T-cell (primary cell): ENCODE measurements around the gene BLOC1S1. TPM values are rescaled to one million over a fixed set of nuclear protein-coding genes. Genes with fewer than 3 reads are reported as not detected.

Experiments used
- ATAC-seq, 4 experiments: fragments of 200-7000 bp in 3 of 4; fragments of 150-1000 bp in 1 of 4; cut with Tn5 transposase; replicated peaks in 1 of 4; 1 replicate in 3 of 4; 2 replicates in 1 of 4; pipeline ENCODE4 v1.10.0; 2021; ENCODE audit warnings: moderate library complexity in 3 of 4, mild to moderate bottlenecking in 2 of 4, moderate number of reproducible peaks in 1 of 4
- CTCF ChIA-PET, 2 donors: fragments of 300-600 bp; sonication (Branson Sonifier 250); formaldehyde crosslinking; loops; one replicate each; lab custom pipeline; 2022; ENCODE audit warnings: antibody characterized with exemption in 2 of 2; lab: Charles Lee
- POLR2A ChIA-PET, 2 donors: fragments of 300-600 bp; sonication (Branson Sonifier 250); formaldehyde crosslinking; loops; one replicate each; lab custom pipeline; 2022; ENCODE audit warnings: antibody characterized with exemption in 2 of 2; lab: Charles Lee
- DNase-seq, 35 experiments: peaks; one replicate each; pipeline versions ENCODE4 v3.0.0 to v3.0.0-alpha.2; 2013 to 2023
- H3K27ac ChIP-seq: one replicate; pipeline ENCODE4 v1.5.1; 2013; ENCODE audit warnings: low read length
- H3K27me3 ChIP-seq, 2 experiments: replicated peaks in 1 of 2; 1 replicate in 1 of 2; 2 replicates in 1 of 2; pipeline versions ENCODE4 v1.6.1 to v1.7.0; 2013; ENCODE audit warnings: low read length in 1 of 2, mixed read lengths in 1 of 2; ENCODE audit not compliant: control insufficient read depth in 2 of 2, insufficient read depth in 2 of 2; ENCODE audit errors: extremely low read depth in 1 of 2
- H3K36me3 ChIP-seq, 2 donors: 1 replicate in 1 of 2; 2 replicates in 1 of 2; pipeline versions ENCODE4 v1.6.1 to v1.7.0; 2013; ENCODE audit warnings: low read length in 1 of 2; ENCODE audit not compliant: control insufficient read depth in 2 of 2, insufficient read depth in 1 of 2; ENCODE audit errors: extremely low read depth in 1 of 2
- H3K4me1 ChIP-seq, 2 experiments: 1 replicate in 1 of 2; 2 replicates in 1 of 2; pipeline versions ENCODE4 v1.6.1 to v1.7.0; 2013; ENCODE audit warnings: low read length in 2 of 2, mixed read lengths in 1 of 2; ENCODE audit not compliant: insufficient read depth in 2 of 2, control insufficient read depth in 1 of 2; ENCODE audit errors: extremely low read depth in 1 of 2
- H3K4me3 ChIP-seq, 2 donors: 1 replicate in 1 of 2; 2 replicates in 1 of 2; pipeline versions ENCODE4 v1.5.1 to v1.7.0; 2013; ENCODE audit warnings: mild to moderate bottlenecking in 2 of 2, low read length in 1 of 2, moderate library complexity in 1 of 2; ENCODE audit not compliant: control insufficient read depth in 1 of 2; ENCODE audit errors: extremely low read depth in 1 of 2
- H3K9me3 ChIP-seq: 2 replicates; pipeline ENCODE4 v1.7.0; 2013
- H3K27ac Mint-ChIP-seq, 2 donors: one replicate each; pipeline ENCODE4 v1.8.0; 2020 to 2021; ENCODE audit warnings: mild to moderate bottlenecking in 2 of 2, mixed read lengths in 2 of 2
- H3K27me3 Mint-ChIP-seq, 2 donors: one replicate each; pipeline ENCODE4 v1.8.0; 2021 to 2022; ENCODE audit warnings: mixed read lengths in 2 of 2
- H3K36me3 Mint-ChIP-seq: one replicate; pipeline ENCODE4 v1.8.0; 2021; ENCODE audit warnings: mixed read lengths
- H3K4me1 Mint-ChIP-seq, 3 donors: one replicate each; pipeline ENCODE4 v1.8.0; 2020 to 2022; ENCODE audit warnings: mixed read lengths in 3 of 3, mild to moderate bottlenecking in 1 of 3
- H3K4me3 Mint-ChIP-seq, 3 donors: one replicate each; pipeline ENCODE4 v1.8.0; 2020 to 2022; ENCODE audit warnings: mild to moderate bottlenecking in 3 of 3, mixed read lengths in 3 of 3, moderate library complexity in 3 of 3
- H3K9me3 Mint-ChIP-seq, 3 donors: one replicate each; pipeline ENCODE4 v1.8.0; 2020 to 2022; ENCODE audit warnings: mixed read lengths in 3 of 3
- WGBS: methylation state at CpG from one replicate; pipeline ENCODE4 v1.1.5; 2013; ENCODE audit warnings: missing lambda C conversion rate; ENCODE audit not compliant: insufficient coverage; 5-methylcytosine and 5-hydroxymethylcytosine counted together
- total RNA-seq, 35 experiments: library from RNA in 6 of 35; stranded (reverse) in 6 of 35; fragments of 120-200 nt in 1 of 35; gene quantifications; one replicate each; pipeline versions ENCODE4 v1.2.1 to v1.2.4 and lab custom pipeline; 2013 to 2026

Gene BLOC1S1
- total RNA-seq, 5 donors from 2014 or later (not counting 1 experiment from before 2014, with no cell fraction given) = 49.4 to 76.6 (median 72.7) TPM

DNA sequence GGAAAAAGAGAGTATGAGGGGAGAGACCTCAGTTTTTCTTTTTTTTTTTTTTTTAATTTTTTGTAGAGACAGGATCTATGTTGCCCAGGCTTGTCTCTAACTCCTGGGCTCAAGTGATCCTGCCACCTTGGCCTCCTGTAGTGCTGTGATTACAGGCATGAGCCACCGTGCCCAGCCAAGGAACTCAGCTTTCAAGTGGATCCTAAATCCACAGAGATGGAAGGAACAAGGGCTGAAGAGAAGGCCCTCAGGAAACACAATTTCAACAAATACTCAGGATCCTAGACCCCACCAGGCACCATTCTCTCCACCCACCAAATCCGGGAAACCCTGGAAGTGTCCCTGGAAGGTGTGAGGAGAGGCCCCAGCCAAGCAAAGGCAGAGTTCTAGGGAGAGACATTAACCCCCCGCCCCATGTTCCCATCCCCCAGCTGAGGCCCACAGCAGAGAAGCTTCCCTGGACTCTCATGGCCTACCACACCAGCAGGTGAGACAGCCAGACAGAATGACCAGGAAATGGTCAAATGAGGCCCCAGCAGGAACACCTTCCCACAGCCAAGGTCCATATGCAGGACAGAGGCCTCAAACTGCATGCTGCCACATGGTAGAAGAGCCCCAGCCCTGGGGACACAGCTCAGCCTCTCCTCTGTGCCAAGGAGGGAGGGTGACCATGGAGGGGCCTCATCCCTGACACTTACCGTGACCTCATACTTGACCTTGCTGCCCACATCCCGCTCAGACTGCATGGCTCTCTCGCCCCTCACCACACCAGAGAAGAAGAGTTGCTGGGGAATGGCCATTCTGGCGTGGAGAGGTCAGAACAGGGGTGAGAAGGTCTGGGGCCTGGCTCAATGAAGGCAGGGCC is 22.3 kb upstream of the BLOC1S1 start:
- CTCF ChIA-PET = no interaction called here

DNA sequence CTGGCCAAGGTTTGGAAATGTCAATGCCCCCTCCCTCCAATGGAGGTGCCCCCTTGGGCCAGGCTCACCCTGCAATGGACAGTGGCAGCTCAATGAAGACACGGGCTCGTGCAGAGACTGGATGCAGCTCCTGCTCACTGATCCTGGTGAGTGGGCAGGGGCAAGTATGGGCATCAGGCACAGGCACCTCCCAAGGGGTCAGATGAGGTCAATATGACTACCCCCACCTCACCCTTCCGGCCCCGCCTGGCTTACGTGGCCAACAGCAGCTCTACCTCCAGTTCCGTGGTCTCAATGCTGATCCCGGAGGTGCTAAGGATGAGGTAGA is 21.7 kb upstream of the BLOC1S1 start:
- DNase-seq (no peak), ATAC-seq (no peak)
- H3K4me3 ChIP-seq = no peak overlapping the region
- no peaks in the 10 kb centered on the region for H3K36me3 ChIP-seq
- WGBS = 100% methylated on average over 1 of the region's 7 CpGs
- H3K4me3 Mint-ChIP-seq = no peak overlapping the region
- H3K27me3 ChIP-seq = peaks cover 0 to 31% of the 10 kb centered on the region in 2 experiments
- peaks cover 2 to 4% of the 10 kb centered on the region in 2 donors for H3K27me3 Mint-ChIP-seq
- no peak overlapping the region for H3K27ac ChIP-seq
- H3K27ac Mint-ChIP-seq = no peak overlapping the region
- H3K4me1 ChIP-seq = no peaks in the 10 kb centered on the region
- ChIA-PET CTCF (no interaction called here), POLR2A (no interaction called here)
- H3K9me3 Mint-ChIP-seq = no peaks in the 10 kb centered on the region
- no peaks in the 10 kb centered on the region for H3K9me3 ChIP-seq
- H3K4me1 Mint-ChIP-seq = no peaks in the 10 kb centered on the region
- no peaks in the 10 kb centered on the region for H3K36me3 Mint-ChIP-seq

More for the DNA sequence above, 22.3 kb upstream of the BLOC1S1 start:
- H3K9me3 ChIP-seq = no peaks in the 10 kb centered on the region
- H3K36me3 ChIP-seq = no peaks in the 10 kb centered on the region
- no peak overlapping the region for H3K27ac Mint-ChIP-seq
- no peak overlapping the region for H3K27ac ChIP-seq
- no peak overlapping the region for H3K4me3 Mint-ChIP-seq
- no peaks in the 10 kb centered on the region for H3K36me3 Mint-ChIP-seq
- WGBS = 86% methylated on average over 2 of the region's 7 CpGs
- no peaks in the 10 kb centered on the region for H3K4me1 Mint-ChIP-seq
- peaks cover 0 to 26% of the 10 kb centered on the region in 2 experiments for H3K27me3 ChIP-seq
- ATAC-seq (no peak), DNase-seq (no peak)
- POLR2A ChIA-PET = no interaction called here
- no peaks in the 10 kb centered on the region for H3K4me1 ChIP-seq
- H3K9me3 Mint-ChIP-seq = no peaks in the 10 kb centered on the region
- peaks cover 2 to 4% of the 10 kb centered on the region in 2 donors for H3K27me3 Mint-ChIP-seq
- no peak overlapping the region for H3K4me3 ChIP-seq

DNA sequence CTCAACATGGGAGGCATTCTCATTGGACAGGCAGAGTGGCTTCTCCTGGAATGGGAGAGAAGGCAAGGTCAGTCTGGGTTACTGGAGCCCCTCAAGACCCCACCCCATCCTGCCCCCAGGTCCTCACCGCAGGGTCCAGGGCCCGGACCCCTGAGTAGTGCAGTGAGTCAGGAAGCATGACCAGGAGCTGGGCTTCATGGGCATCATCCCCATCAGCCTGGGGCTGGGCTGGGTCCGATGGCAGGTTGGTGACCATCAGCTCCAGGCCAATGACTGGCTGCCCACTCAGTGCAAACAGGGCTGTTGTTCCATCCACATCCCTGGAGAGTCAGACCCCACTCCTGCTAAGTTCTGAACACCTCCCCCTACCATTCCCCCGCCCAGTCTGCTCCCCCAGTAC is 21.2 kb upstream of the BLOC1S1 start:
- Histone ChIP-seq H3K27me3 (peaks cover 0 to 34% of the 10 kb centered on the region in 2 experiments), H3K36me3 (no peaks in the 10 kb centered on the region), H3K9me3 (no peaks in the 10 kb centered on the region), H3K4me1 (no peaks in the 10 kb centered on the region), H3K27ac (no peak overlapping the region), H3K4me3 (no peak overlapping the region)
- no peaks in the 10 kb centered on the region for H3K9me3 Mint-ChIP-seq
- no peak overlapping the region for H3K27ac Mint-ChIP-seq
- ATAC-seq = no peak
- CTCF ChIA-PET = no interaction called here
- DNase-seq = no peak
- peaks cover 2 to 4% of the 10 kb centered on the region in 2 donors for H3K27me3 Mint-ChIP-seq
- POLR2A ChIA-PET = interaction anchor here in 1 of 2 donors (0.7 kb wide), 1 partner anchor 61 kb away, joined by 3 read pairs; no protein-coding TSS in a partner anchor
- H3K36me3 Mint-ChIP-seq = no peaks in the 10 kb centered on the region
- H3K4me1 Mint-ChIP-seq = no peaks in the 10 kb centered on the region
- WGBS = 85% methylated on average over 4 of the region's 4 CpGs
- no peak overlapping the region for H3K4me3 Mint-ChIP-seq

DNA sequence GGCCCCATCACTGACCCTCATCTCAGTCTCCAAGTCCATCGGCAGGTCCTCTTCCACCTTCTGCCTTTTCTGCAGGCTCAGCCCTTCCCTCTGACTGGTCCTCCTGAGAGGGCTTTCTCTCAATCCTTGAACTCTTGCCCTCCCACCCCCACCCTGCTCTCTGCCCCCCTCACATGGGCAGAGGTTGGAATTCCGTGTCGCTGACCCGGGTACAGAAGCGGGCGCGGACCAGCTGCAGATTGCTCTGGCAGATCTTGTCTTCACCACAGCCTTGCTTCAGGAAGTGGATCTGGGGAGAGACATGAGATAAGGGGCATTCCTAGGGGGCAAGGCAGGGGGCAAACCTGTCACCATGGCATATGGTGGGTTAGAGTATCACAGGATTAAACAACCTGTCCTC is 20.5 kb upstream of the BLOC1S1 start:
- no peak overlapping the region for H3K4me3 ChIP-seq
- no peaks in the 10 kb centered on the region for H3K4me1 ChIP-seq
- H3K36me3 ChIP-seq = no peaks in the 10 kb centered on the region
- 89% methylated on average over 7 of the region's 7 CpGs for WGBS
- H3K27ac Mint-ChIP-seq = no peak overlapping the region
- H3K4me3 Mint-ChIP-seq = no peak overlapping the region
- H3K4me1 Mint-ChIP-seq = no peaks in the 10 kb centered on the region
- H3K27me3 ChIP-seq = peaks cover 0 to 34% of the 10 kb centered on the region in 2 experiments
- no peaks in the 10 kb centered on the region for H3K9me3 Mint-ChIP-seq
- no peak overlapping the region for H3K27ac ChIP-seq
- H3K36me3 Mint-ChIP-seq = no peaks in the 10 kb centered on the region
- H3K9me3 ChIP-seq = no peaks in the 10 kb centered on the region
- POLR2A ChIA-PET = no interaction called here
- DNase-seq (no peak), ATAC-seq (no peak)
- CTCF ChIA-PET = no interaction called here
- H3K27me3 Mint-ChIP-seq = peaks cover 2 to 4% of the 10 kb centered on the region in 2 donors

DNA sequence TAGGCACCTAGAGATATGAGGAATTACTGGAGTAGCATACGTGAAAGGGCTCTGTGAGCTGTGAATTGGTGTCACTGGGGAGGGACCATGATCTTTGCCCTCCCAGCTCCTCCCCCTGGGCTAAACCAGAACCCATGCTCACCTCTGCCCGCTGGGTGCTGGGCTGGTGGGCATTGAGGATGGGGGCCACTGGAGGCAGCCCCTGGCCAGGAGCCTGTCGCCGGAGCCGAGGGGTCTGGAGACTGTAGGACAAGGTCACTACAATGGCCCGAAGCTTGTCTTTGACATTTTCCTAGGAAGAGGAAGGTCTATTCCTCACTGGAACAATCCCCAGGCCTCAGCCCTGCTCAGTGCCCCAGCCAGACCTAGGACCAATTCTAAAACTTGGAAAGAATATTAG is 19.7 kb upstream of the BLOC1S1 start:
- Mint-ChIP-seq H3K4me3 (no peak overlapping the region), H3K9me3 (no peaks in the 10 kb centered on the region), H3K36me3 (no peaks in the 10 kb centered on the region), H3K27me3 (peaks cover 2 to 4% of the 10 kb centered on the region in 2 donors), H3K27ac (no peak overlapping the region), H3K4me1 (no peaks in the 10 kb centered on the region)
- ATAC-seq (no peak), DNase-seq (no peak)
- Histone ChIP-seq H3K9me3 (no peaks in the 10 kb centered on the region), H3K4me3 (no peak overlapping the region), H3K27ac (no peak overlapping the region), H3K36me3 (no peaks in the 10 kb centered on the region), H3K27me3 (peaks cover 0 to 37% of the 10 kb centered on the region in 2 experiments), H3K4me1 (no peaks in the 10 kb centered on the region)
- ChIA-PET POLR2A (no interaction called here), CTCF (no interaction called here)
- no CpG with 5 or more reads among the region's 6 CpGs for WGBS

DNA sequence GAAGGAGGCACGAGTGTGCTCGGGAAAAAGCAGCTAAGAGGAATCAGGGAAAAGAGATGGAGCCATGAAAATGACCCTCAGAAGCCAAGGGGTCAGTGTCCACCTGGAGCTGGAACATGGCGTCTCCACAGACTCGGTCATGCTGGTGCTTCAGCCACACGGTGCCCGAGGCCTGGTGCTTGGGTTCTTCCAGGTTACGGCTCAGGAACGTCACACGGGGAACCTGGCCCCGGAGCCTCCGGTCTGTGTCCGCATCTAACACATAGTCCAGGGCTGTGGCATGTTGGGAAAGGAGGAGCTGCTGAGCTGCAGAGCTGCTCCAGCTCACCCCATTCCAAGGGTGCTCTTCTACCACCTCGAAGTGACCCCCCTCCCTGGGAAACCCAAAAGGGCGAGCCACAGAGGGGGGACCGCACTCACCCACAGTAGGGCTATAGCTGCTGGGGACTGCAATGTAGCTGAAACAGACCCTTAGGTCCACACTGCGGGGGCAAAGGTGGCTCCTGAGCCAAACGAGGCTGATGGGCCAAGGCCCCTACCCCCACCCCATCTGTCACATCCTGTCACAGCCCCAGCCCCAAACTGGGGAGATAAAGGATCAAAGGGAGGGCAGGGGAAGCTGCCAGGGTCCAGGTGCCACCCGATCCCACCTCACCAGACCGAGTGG is 18.9 kb upstream of the BLOC1S1 start:
- Mint-ChIP-seq H3K27me3 (peaks cover 2 to 4% of the 10 kb centered on the region in 2 donors), H3K4me1 (no peaks in the 10 kb centered on the region), H3K9me3 (no peaks in the 10 kb centered on the region), H3K27ac (no peak overlapping the region), H3K36me3 (no peaks in the 10 kb centered on the region), H3K4me3 (no peak overlapping the region)
- peaks cover 0 to 34% of the 10 kb centered on the region in 2 experiments for H3K27me3 ChIP-seq
- H3K36me3 ChIP-seq = no peaks in the 10 kb centered on the region
- WGBS = 85% methylated on average over 14 of the region's 19 CpGs
- no peaks in the 10 kb centered on the region for H3K9me3 ChIP-seq
- ChIA-PET CTCF (no interaction called here), POLR2A (no interaction called here)
- no peaks in the 10 kb centered on the region for H3K4me1 ChIP-seq
- ATAC-seq (no peak), DNase-seq (no peak)
- H3K4me3 ChIP-seq = no peak overlapping the region
- no peak overlapping the region for H3K27ac ChIP-seq
